Endothelial cell of umbilical vein (primary cell): ENCODE data around the gene LIPA. TPM values are rescaled to one million over a fixed set of nuclear protein-coding genes. Genes with fewer than 3 reads are reported as not detected.
A peak's percentile ranks its signal among the peaks of the same experiment; 100 is the strongest.

ENCODE experiments used
- BruUV-seq: library from RNA; stranded (reverse); fragments of 400-500 nt; replicated peaks from 2 replicates; lab custom pipeline; 2021; lab: Mats Ljungman, UMichigan
- CTCF ChIA-PET: fragments of 300-600, 350-600 bp; sonication (Branson Sonifier 250); formaldehyde crosslinking; loops from one replicate; lab custom pipeline; 2021; ENCODE audit warnings: antibody characterized with exemption, inconsistent platforms; lab: Charles Lee
- POLR2A ChIA-PET: fragments of 300-600, 350-600 bp; sonication (Branson Sonifier 250); formaldehyde crosslinking; loops from one replicate; lab custom pipeline; 2021; ENCODE audit warnings: antibody characterized with exemption, inconsistent platforms; lab: Charles Lee
- DNase-seq: peaks from one replicate; pipeline ENCODE4 v3.0.0-alpha.2; 2011; ENCODE audit warnings: low read depth, low spot score
- FAIRE-seq: peaks from 2 replicates; lab custom pipeline; 2011; peaks lifted over from hg19 to GRCh38; lab: Jason Lieb, UNC
- H2AFZ ChIP-seq: 2 replicates; pipeline ENCODE4 v1.6.0; 2012; ENCODE audit warnings: low read depth, low read length, control low read depth, inconsistent platforms
- H3K27ac ChIP-seq: 2 replicates; pipeline ENCODE4 v1.5.1; 2011; ENCODE audit warnings: low read depth, mild to moderate bottlenecking, control low read depth, low read length, moderate library complexity; ENCODE audit not compliant: insufficient read depth
- H3K27me3 ChIP-seq, 2 experiments: 2 replicates each; pipeline versions ENCODE4 v1.6.0 to v1.6.1; 2011; ENCODE audit warnings: low read length in 2 of 2, mixed read lengths in 1 of 2; ENCODE audit not compliant: control insufficient read depth in 2 of 2, insufficient read depth in 2 of 2
- H3K36me3 ChIP-seq, 2 experiments: 2 replicates in 1 of 2; 3 replicates in 1 of 2; pipeline ENCODE4 v1.5.1; 2011; ENCODE audit warnings: low read length in 2 of 2, mild to moderate bottlenecking in 1 of 2, moderate library complexity in 1 of 2; ENCODE audit not compliant: control insufficient read depth in 2 of 2, insufficient read depth in 2 of 2; ENCODE audit errors: extremely low read depth in 1 of 2
- H3K4me1 ChIP-seq: 3 replicates; pipeline ENCODE4 v1.5.1; 2011; ENCODE audit warnings: mild to moderate bottlenecking, low read length; ENCODE audit not compliant: control insufficient read depth, insufficient read depth; ENCODE audit errors: extremely low read depth
- H3K4me2 ChIP-seq: 2 replicates; pipeline ENCODE4 v1.6.1; 2011; ENCODE audit warnings: low read length, control low read depth, mixed read lengths; ENCODE audit not compliant: insufficient read depth
- H3K4me3 ChIP-seq, 3 experiments: fragments of 200-600 bp in 1 of 3; sonication (generic), shearing (Covaris generic) in 1 of 3; replicated peaks in 1 of 3; 2 replicates each; pipeline ENCODE4 v1.5.1; 2011 to 2016; ENCODE audit warnings: control low read depth in 3 of 3, low read length in 3 of 3, mild to moderate bottlenecking in 2 of 3, inconsistent platforms in 1 of 3, low read depth in 1 of 3, moderate library complexity in 1 of 3; ENCODE audit not compliant: insufficient read depth in 1 of 3
- H3K79me2 ChIP-seq: 2 replicates; pipeline ENCODE4 v1.6.0; 2012; ENCODE audit warnings: low read length, inconsistent platforms; ENCODE audit not compliant: control insufficient read depth, insufficient read depth
- H3K9ac ChIP-seq: replicated peaks from 2 replicates; pipeline ENCODE3; 2011; ENCODE audit warnings: low read length, control low read depth; ENCODE audit not compliant: insufficient read depth; ENCODE audit errors: extremely low read depth
- H3K9me1 ChIP-seq: replicated peaks from 3 replicates; pipeline ENCODE4 v1.6.0; 2011; ENCODE audit warnings: mild to moderate bottlenecking, low read length; ENCODE audit not compliant: control insufficient read depth, insufficient read depth; ENCODE audit errors: extremely low read depth
- H3K9me3 ChIP-seq: replicated peaks from 2 replicates; pipeline ENCODE4 v1.5.1; 2012; ENCODE audit warnings: low read length, inconsistent platforms; ENCODE audit not compliant: control insufficient read depth, insufficient read depth
- H4K20me1 ChIP-seq: replicated peaks from 2 replicates; pipeline ENCODE3; 2011; ENCODE audit warnings: mild to moderate bottlenecking, low read length; ENCODE audit not compliant: control insufficient read depth, insufficient read depth; ENCODE audit errors: extremely low read depth
- EZH2 ChIP-seq: IDR thresholded peaks from 2 replicates; pipeline ENCODE4 v1.6.1; 2012; ENCODE audit warnings: borderline replicate concordance, low read depth, mild to moderate bottlenecking, moderate library complexity, low read length, inconsistent platforms; ENCODE audit not compliant: severe bottlenecking
- GATA2 ChIP-seq: IDR thresholded peaks from 2 replicates; pipeline ENCODE4 v1.7.0; 2011; ENCODE audit warnings: low read depth, mild to moderate bottlenecking, moderate library complexity, mixed read lengths, low read length; ENCODE audit not compliant: insufficient read length, insufficient read depth
- MYC ChIP-seq: IDR thresholded peaks from one replicate; pipeline ENCODE4 v1.6.1; 2011; ENCODE audit warnings: mild to moderate bottlenecking, low read depth, low read length
- POLR2A ChIP-seq: IDR thresholded peaks from 2 replicates; pipeline ENCODE4 v1.6.1; 2012; ENCODE audit warnings: low read depth, mild to moderate bottlenecking, control low read depth, low read length
- POLR2AphosphoS5 ChIP-seq: IDR thresholded peaks from 2 replicates; pipeline ENCODE4 v1.6.1; 2012; ENCODE audit warnings: low read depth, mild to moderate bottlenecking, control low read depth, low read length, moderate library complexity; ENCODE audit not compliant: insufficient read depth
- dilution Hi-C: fragments of 300-500 bp; cut with MboI; formaldehyde crosslinking; loops from one replicate; pipeline ENCODE4 v1.15.0; 2019; ENCODE audit warnings: low sequenced_read_pairs; ENCODE audit not compliant: extremely low pct_ligation_motif_present
- intact Hi-C: fragments of 100-400 bp; cut with micrococcal nuclease; formaldehyde crosslinking; loops from one replicate; pipeline ENCODE4 v1.10.0; 2022
- polyA plus RNA-seq, 4 experiments: library from polyadenylated mRNA; depleted of rRNA in 3 of 4; stranded (reverse) in 3 of 4; unstranded in 1 of 4; fragments of >200 nt; gene quantifications; 2 replicates each; pipeline versions ENCODE4 v1.2.1 to v1.2.3, GENCODE V29; 2011 to 2012; ENCODE audit warnings: missing spikeins in 1 of 4
- total RNA-seq: library from RNA; stranded (reverse); gene quantifications from 2 replicates; pipeline ENCODE4 v1.2.3, GENCODE V29; 2021

LIPA gene
- total and polyA plus RNA-seq, 2 donors (not counting 3 experiments of a cell fraction or from before 2014, with no cell fraction given): 24.0 to 41.1 TPM

DNA sequence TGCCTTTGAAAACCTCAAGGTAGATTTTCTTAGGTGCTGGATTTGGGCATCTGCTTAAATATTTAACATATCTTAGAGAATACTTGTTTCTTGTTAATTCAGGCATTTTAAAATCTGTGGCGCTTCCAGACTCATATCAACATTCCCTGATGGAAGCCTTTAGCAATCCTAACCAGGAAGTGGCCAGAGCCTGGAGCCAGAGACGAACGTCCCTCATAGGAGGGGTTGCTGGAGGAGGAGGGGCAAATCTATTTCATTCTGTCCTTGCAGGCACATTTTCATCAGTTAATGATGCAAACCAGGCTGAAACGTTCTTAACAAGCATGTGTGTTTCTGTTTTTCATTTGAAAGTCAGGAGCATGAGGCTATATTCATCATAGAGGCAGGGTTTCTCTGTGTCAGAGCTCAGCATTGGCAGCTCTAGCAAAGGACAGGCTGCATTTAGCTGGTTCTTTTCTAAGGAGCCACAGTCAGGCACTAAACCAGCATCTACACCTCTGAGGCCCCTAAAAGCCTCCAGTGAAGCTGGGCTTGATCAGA lies 32.4 kb upstream of the LIPA start:
- POLR2A ChIA-PET: no interaction called here
- Histone ChIP-seq H3K36me3 (no peaks in the 10 kb centered on the region), H3K9me3 (no peaks in the 10 kb centered on the region), H3K4me2 (no peak overlapping the region), H3K27me3 (peaks cover 41 to 62% of the 10 kb centered on the region in 2 experiments), H3K9ac (no peak overlapping the region), H3K4me3 (no peak overlapping the region), H4K20me1 (no peaks in the 10 kb centered on the region), H3K27ac (no peak overlapping the region), H3K9me1 (no peaks in the 10 kb centered on the region), H3K79me2 (no peaks in the 10 kb centered on the region), H3K4me1 (peaks cover 15% of the 10 kb centered on the region), H2AFZ (no peak overlapping the region)
- intact Hi-C loops: no loop called here
- DNase-seq (peak; percentile 44), FAIRE-seq (no peak)
- CTCF ChIA-PET: interaction anchor here (1.5 to 1.9 kb wide), 4 partner anchors 10 to 85 kb away, joined by 3 to 15 read pairs (median 6); partner anchors contain the start of gene IFIT2
- no TSS peak for BruUV-seq
- TF ChIP-seq POLR2A: no peak
- dilution Hi-C loops: no loop called here

DNA sequence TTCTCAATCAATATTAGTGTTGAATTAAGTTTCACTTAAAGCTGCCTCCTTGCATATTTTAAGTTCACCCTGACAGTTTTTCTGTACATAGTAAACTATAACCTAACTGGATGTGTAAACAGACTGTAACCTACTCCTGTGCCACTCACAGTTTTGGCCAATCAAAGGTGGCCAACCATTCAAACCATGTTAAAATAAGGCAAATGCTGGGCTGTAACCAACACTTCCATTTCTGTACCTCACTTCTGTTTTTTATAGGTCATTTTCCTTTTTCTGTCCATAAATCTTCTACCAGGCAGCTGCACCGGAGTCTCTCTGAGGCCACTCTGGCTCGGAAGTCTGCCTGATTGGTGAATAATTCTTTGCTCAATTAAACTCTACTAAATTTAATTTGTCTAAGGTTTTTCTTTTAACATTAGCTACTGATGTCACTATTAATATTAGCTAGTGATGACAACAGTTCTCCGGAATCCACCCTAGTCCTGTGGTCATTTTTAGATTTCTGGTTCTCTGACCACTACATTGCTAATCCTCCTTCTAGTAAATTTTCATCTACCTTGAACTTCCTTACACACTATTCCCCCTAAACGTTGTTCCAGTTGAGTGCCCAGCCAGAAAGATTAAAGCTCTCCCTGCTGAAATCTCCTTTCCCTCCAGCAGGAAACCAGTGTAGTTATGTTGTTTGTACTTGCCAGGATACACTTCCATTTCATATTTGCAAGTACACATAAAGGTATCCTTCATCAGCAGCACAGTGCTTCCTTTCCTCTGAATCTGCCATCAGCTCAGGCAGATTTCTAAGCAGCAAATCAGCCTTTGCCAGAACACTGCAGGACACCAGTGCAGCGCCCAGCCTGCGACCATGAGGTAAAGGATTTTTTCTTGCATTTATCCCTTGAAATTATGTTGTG lies 31.7 kb upstream of the LIPA start:
- peaks cover 41 to 57% of the 10 kb centered on the region in 2 experiments for H3K27me3 ChIP-seq
- dilution Hi-C loops: no loop called here
- no peak overlapping the region for H3K4me2 ChIP-seq
- BruUV-seq: no TSS peak
- no peak for DNase-seq
- ChIA-PET CTCF (interaction anchor here (1.5 to 1.9 kb wide), 4 partner anchors 10 to 86 kb away, joined by 3 to 15 read pairs (median 6); partner anchors contain the start of gene IFIT2), POLR2A (no interaction called here)
- H3K9me3 ChIP-seq: no peaks in the 10 kb centered on the region
- H2AFZ ChIP-seq: no peak overlapping the region
- no peak overlapping the region for H3K9ac ChIP-seq
- peaks cover 22% of the 10 kb centered on the region for H3K4me1 ChIP-seq
- no peak for TF ChIP-seq MYC
- TF ChIP-seq GATA2: no peak
- TF ChIP-seq EZH2: peak; percentile 52
- TF ChIP-seq POLR2AphosphoS5: no peak
- FAIRE-seq: no peak
- no peaks in the 10 kb centered on the region for H3K9me1 ChIP-seq
- intact Hi-C loops: no loop called here
- no peak overlapping the region for H3K27ac ChIP-seq
- H3K36me3 ChIP-seq: no peaks in the 10 kb centered on the region
- H4K20me1 ChIP-seq: no peaks in the 10 kb centered on the region
- H3K4me3 ChIP-seq: no peak overlapping the region
- H3K79me2 ChIP-seq: no peaks in the 10 kb centered on the region
